ENCODE measurements around the gene CDC6. TPM values are rescaled to one million over a fixed set of nuclear protein-coding genes. Genes with fewer than 3 reads are reported as not detected.

Gene CDC6
- total and polyA plus RNA-seq, 11 donors, result 0.07 to 9.8 (median 0.69) TPM

DNA sequence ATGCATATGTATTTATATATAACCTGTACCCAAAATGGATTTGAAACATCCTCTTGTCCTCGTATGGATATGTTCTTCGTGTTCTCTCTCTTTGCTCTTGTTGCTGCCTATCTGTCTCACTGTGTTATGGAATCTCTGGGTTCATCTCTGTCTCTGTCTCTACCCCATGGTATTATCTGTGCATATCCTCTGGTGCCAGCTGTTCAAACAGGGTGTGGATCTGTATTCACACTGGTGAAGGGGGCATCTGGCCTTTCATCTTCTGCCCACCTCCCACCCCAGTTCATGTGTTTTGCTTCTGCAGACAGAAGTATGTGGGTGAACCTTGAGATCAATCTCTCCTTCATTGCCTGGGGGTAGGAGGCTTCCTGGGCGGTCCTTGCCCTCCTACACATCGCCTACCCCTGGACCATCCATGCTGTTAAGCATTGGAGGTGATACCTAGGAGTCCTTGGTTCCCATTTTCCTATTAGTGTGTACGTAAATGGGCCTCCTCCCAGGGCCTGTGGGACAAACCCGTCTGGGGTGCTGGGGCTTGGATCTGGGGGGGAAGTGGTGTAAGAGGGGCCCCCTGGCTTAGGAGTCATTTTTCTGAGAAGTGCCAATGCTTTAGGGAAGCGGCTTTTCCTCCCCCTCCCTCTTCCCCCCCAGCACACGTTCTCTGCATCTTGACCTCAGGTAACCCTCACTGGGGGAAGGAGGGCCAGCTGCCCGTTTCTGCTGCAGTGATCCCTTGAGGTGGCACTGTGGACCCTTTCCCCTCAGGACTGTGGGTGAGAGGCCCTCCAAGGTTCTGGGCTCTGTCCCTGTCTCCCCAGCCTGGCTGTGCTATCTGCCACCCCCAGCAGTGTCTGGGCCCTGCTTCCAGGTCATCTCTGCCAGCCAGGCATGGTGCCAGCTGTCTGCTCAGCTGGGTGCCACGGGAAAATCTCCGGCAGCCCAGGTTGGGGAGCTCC, 42.4 kb downstream of the CDC6 start:
- WGBS, 4 donors, result 30 to 38% (median 33%) methylated on average over 10 to 11 of the region's 11 CpGs
- H3K9me3 ChIP-seq, result no peaks in the 10 kb centered on the region
- peak overlapping the region in 11 of 12 donors; percentile 66 to 98 (median 85) for H3K27ac ChIP-seq
- DNase-seq, result peak; percentile 82 to 89 (median 85)
- peak; percentile 35 to 51 (median 40) for ATAC-seq
- peak overlapping the region in 1 of 12 donors; percentile 39 for H3K4me3 ChIP-seq
- no peaks in the 10 kb centered on the region for H3K27me3 ChIP-seq
- TF ChIP-seq POLR2A (IDR thresholded peaks at IDR 0.05), result no peak
- TF ChIP-seq, protein P1, sequence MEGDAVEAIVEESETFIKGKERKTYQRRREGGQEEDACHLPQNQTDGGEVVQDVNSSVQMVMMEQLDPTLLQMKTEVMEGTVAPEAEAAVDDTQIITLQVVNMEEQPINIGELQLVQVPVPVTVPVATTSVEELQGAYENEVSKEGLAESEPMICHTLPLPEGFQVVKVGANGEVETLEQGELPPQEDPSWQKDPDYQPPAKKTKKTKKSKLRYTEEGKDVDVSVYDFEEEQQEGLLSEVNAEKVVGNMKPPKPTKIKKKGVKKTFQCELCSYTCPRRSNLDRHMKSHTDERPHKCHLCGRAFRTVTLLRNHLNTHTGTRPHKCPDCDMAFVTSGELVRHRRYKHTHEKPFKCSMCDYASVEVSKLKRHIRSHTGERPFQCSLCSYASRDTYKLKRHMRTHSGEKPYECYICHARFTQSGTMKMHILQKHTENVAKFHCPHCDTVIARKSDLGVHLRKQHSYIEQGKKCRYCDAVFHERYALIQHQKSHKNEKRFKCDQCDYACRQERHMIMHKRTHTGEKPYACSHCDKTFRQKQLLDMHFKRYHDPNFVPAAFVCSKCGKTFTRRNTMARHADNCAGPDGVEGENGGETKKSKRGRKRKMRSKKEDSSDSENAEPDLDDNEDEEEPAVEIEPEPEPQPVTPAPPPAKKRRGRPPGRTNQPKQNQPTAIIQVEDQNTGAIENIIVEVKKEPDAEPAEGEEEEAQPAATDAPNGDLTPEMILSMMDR (IDR thresholded peaks at IDR 0.05), result no peak
- intact Hi-C loops (cut with DNase I), result no loop called here
- H3K4me1 ChIP-seq, result peaks cover 67 to 100% (median 99%) of the 10 kb centered on the region in 12 donors
- peaks cover 0 to 11% (median 0%) of the 10 kb centered on the region in 9 donors for H3K36me3 ChIP-seq

DNA sequence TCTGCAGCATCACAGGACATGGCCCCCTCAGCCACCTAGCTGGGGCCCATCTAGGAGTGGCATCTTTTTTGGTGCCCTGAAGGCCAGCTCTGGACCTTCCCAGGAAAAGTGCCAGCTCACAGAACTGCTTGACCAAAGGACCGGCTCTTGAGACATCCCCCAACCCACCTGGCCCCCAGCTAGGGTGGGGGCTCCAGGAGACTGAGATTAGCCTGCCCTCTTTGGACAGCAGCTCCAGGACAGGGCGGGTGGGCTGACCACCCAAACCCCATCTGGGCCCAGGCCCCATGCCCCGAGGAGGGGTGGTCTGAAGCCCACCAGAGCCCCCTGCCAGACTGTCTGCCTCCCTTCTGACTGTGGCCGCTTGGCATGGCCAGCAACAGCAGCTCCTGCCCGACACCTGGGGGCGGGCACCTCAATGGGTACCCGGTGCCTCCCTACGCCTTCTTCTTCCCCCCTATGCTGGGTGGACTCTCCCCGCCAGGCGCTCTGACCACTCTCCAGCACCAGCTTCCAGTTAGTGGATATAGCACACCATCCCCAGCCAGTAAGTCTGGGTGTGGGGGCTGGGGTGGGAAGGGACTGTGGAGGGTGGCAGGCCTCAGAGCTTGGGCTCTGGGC, 43.3 kb downstream of the CDC6 start:
- ATAC-seq, result no peak
- WGBS, 4 donors, result 86 to 92% (median 88%) methylated on average over 8 to 10 of the region's 10 CpGs

DNA sequence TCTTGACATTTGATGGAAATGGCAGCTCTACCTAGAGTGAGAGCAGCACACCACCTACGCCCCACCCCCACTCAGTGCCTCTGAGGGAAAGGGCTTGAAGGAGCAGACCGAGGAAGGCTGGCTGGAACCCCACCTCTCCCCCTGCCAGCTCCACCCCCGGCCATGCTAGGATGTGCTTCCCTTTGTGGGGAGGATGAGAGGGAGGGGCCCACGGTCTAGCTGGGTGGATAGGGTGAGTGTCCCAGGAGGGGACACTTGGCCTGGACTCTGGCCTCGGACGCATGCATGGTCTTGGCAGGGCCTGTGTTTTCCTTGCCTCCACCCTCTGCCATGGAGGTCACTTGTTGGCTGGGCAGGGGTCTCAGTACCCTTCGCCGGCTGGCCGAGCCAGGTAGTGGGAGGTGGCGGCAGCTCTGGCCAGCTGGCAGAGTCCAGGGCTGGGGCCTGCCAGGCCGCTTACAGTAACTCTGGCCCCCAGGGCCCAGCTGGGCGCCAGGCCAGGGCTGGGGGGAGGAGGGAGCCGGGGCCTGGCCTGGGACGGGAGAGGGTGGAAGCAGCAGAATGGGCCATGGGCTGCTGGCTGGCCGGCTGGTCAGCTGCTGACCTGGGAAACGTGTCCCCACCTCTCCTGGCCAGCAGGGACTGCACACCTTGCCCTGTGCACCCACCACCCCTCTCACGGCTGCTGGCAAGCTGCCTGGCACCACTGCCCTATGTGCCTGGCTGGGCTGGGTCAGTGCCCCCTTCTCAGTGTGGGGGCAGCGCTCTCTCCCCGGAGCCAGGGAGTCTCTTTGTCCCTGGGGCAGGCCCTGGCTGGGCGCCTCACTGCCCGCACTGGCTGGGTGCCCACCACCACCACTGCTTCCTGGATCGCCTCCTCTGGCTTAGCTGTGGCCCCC, 44.3 kb downstream of the CDC6 start:
- DNase-seq (peak; percentile 93 to 95 (median 95)), ATAC-seq (peak; percentile 90 to 94 (median 92))
- peak overlapping the region in 9 of 12 donors; percentile 12 to 39 (median 25) for H3K4me3 ChIP-seq
- no peaks in the 10 kb centered on the region for H3K9me3 ChIP-seq
- H3K27ac ChIP-seq, result peak overlapping the region; percentile 47 to 98 (median 84)
- H3K27me3 ChIP-seq, result no peaks in the 10 kb centered on the region
- TF ChIP-seq, protein P1 (IDR thresholded peaks at IDR 0.05), result peak in 1 of 12 donors; percentile 7
- TF ChIP-seq POLR2A (IDR thresholded peaks at IDR 0.05), result no peak
- WGBS, 4 donors, result 4 to 12% (median 7%) methylated on average over 17 to 22 of the region's 22 CpGs
- intact Hi-C loops (cut with DNase I), result loop anchor here in 1 of 10 donors (1.0 kb wide), 1 partner anchor 9 kb away; no protein-coding TSS in a partner anchor
- peaks cover 0 to 11% (median 0%) of the 10 kb centered on the region in 9 donors for H3K36me3 ChIP-seq
- peaks cover 58 to 100% (median 93%) of the 10 kb centered on the region in 12 donors for H3K4me1 ChIP-seq

More for the DNA sequence above, 43.3 kb downstream of the CDC6 start:
- no peak for TF ChIP-seq POLR2A (IDR thresholded peaks at IDR 0.05)
- TF ChIP-seq, protein P1 (IDR thresholded peaks at IDR 0.05), result no peak
- intact Hi-C loops (cut with DNase I), result no loop called here
- H3K4me1 ChIP-seq, result peaks cover 68 to 100% (median 99%) of the 10 kb centered on the region in 12 donors
- peaks cover 0 to 11% (median 0%) of the 10 kb centered on the region in 9 donors for H3K36me3 ChIP-seq
- no peaks in the 10 kb centered on the region for H3K9me3 ChIP-seq
- peak overlapping the region in 2 of 12 donors; percentile 0 to 39 for H3K4me3 ChIP-seq
- no peaks in the 10 kb centered on the region for H3K27me3 ChIP-seq
- DNase-seq, result peak in 2 of 5 donors; percentile 16 to 29
- peak overlapping the region; percentile 47 to 98 (median 84) for H3K27ac ChIP-seq

Data from heart left ventricle (tissue), 16 donors.